ENCODE data around the gene DHX15. TPM values are rescaled to one million over a fixed set of nuclear protein-coding genes. Genes with fewer than 3 reads are reported as not detected.
"Not testable (repeated sequence)": the region's sequence is repeated elsewhere in the genome, so short reads cannot be mapped to it uniquely, and the experiment has no call there.

The DHX15 gene
- total and polyA plus RNA-seq, 8 donors = 32.8 to 74.6 (median 46.0) TPM

- no peak for ATAC-seq
Measured at GRCh38 chr4:24507439-24507838, 76.9 kb downstream of the DHX15 start.

DNA sequence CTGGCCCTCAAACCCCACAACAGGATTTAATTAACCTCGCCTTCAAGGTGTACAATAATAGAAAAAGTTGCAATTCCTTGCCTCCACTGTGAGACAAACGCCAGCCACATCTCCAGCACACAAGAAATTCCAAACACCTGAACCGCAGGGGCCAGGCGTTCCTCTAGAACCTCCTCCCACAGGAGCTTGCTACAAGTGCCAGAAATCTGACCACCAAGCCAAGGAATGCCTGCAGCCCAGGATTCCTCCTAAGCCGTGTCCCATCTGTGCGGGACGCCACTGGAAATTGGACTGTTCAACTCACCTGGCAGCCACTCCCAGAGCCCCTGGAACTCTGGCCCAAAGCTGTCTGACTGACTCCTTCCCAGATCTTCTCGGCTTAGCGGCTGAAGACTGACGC, 81.3 kb downstream of the DHX15 start:
- H3K9me3 ChIP-seq; H3K36me3 ChIP-seq; H3K4me1 ChIP-seq; H3K27ac ChIP-seq; FAIRE-seq; H3K4me3 ChIP-seq; H3K27me3 ChIP-seq; DNase-seq; ATAC-seq; intact Hi-C loops (cut with DNase I): not testable (repeated sequence)
- 79 to 85% methylated on average over 10 of the region's 10 CpGs for WGBS, 2 donors

More at GRCh38 chr4:24507439-24507838, 76.9 kb downstream of the DHX15 start:
- 76% methylated on average over 7 of the region's 7 CpGs for WGBS, 2 donors
- intact Hi-C loops (cut with DNase I) = no loop called here
- Histone ChIP-seq H3K36me3 (no peaks in the 10 kb centered on the region), H3K27me3 (no peaks in the 10 kb centered on the region), H3K4me3 (no peak overlapping the region), H3K4me1 (no peaks in the 10 kb centered on the region), H3K9me3 (no peaks in the 10 kb centered on the region), H3K27ac (no peak overlapping the region)
- DNase-seq (no peak), FAIRE-seq (no peak)
- TF ChIP-seq CTCF (IDR thresholded peaks at IDR 0.05) = no peak

DNA sequence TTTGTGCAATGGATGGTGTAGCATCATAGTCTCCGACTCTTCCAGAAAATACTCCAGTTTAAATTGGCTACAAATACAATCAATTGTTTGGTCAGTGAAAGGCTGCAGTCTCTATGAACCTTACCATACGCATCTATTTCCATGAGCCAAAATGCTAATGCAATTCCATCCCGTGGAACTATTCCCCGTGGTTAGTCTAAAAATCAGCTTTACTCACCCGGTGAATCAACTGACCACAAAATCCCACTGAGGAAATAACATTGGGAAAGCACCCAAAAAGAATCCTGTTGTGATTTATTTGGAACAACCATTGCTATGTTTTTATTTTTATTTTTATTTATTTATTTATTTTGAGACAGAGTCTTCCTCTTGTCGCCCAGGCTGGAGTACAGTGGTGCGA, 87.1 kb downstream of the DHX15 start:
- no peak for FAIRE-seq
- Histone ChIP-seq H3K36me3 (no peaks in the 10 kb centered on the region), H3K4me1 (no peaks in the 10 kb centered on the region), H3K27me3 (no peaks in the 10 kb centered on the region), H3K9me3 (no peaks in the 10 kb centered on the region), H3K27ac (no peak overlapping the region), H3K4me3 (no peak overlapping the region)
- ATAC-seq = no peak
- WGBS, 2 donors = 86 to 94% methylated on average over 7 of the region's 7 CpGs
- intact Hi-C loops (cut with DNase I) = no loop called here
- no peak for TF ChIP-seq CTCF (IDR thresholded peaks at IDR 0.05)
- no peak for DNase-seq

DNA sequence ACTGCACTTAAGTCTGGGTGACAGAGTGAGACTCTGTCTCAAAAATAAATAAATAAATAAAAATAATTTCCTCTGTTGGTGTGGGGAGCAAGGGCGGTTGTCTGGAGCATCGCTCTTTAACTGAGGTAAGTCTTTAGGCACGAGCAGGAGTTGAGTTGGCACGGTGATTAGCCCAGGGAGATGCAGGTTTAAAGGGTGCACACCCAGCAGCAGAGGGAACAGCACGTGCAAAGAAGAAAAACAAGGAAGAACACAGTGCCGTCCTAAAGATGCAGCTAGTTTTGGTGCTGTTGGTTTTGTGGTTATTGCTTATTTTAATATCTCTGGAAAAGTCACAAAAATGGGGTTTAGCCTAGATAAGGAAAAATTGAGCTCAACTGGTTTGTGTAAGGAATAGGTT, 87.8 kb downstream of the DHX15 start:
- Histone ChIP-seq H3K27me3 (no peaks in the 10 kb centered on the region), H3K36me3 (no peaks in the 10 kb centered on the region), H3K9me3 (no peaks in the 10 kb centered on the region), H3K4me1 (no peaks in the 10 kb centered on the region), H3K27ac (no peak overlapping the region), H3K4me3 (no peak overlapping the region)
- TF ChIP-seq CTCF (IDR thresholded peaks at IDR 0.05) = no peak
- FAIRE-seq (no peak), ATAC-seq (no peak), DNase-seq (no peak)
- WGBS, 2 donors = 80 to 92% methylated on average over 6 of the region's 6 CpGs
- intact Hi-C loops (cut with DNase I) = no loop called here

DNA sequence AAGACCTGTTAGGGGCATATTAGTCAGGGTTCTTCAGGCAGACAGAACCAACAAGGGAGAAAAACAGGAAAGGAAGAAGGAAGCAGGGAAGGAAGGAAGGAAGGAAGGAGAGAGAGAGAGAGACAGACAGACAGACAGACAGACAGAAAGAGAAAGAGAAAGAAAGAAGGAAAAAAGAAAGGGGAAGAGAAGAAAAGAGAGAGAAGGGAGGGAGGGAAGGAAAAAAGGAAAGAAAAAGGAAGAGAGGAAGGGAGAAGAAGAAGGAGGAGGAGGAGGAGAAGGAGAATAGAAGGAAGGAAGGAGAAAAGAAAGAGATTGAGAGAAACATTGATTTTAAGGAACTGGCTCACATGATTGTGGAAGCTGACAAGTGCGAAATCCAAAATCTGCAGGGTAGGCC, 89.0 kb downstream of the DHX15 start:
- no peaks in the 10 kb centered on the region for H3K9me3 ChIP-seq
- no peaks in the 10 kb centered on the region for H3K27me3 ChIP-seq
- no peak overlapping the region for H3K27ac ChIP-seq
- H3K4me3 ChIP-seq = no peak overlapping the region
- WGBS, 2 donors = 89% methylated on average over 1 of the region's 1 CpG
- DNase-seq (no peak), FAIRE-seq (no peak), ATAC-seq (no peak)
- no peaks in the 10 kb centered on the region for H3K36me3 ChIP-seq
- intact Hi-C loops (cut with DNase I) = no loop called here
- TF ChIP-seq CTCF (IDR thresholded peaks at IDR 0.05) = no peak
- no peaks in the 10 kb centered on the region for H3K4me1 ChIP-seq

Data from pancreas (tissue), 10 donors.